Ovary (tissue), 3 donors: ENCODE measurements around the gene DIS3L2.

Experiments used
- CTCF ChIP-seq, 3 donors: fragments of 450-650 bp in 2 of 3; fragments of 200-600 bp in 1 of 3; IDR thresholded peaks; one replicate each; pipeline versions ENCODE4 v1.5.1 to v1.8.0; 2016 to 2022; ENCODE audit warnings: antibody characterized with exemption in 3 of 3, mild to moderate bottlenecking in 1 of 3
- EP300 ChIP-seq: sonication (generic); formaldehyde crosslinking; IDR thresholded peaks from one replicate; pipeline ENCODE4 v1.6.1; 2017; ENCODE audit warnings: antibody characterized with exemption
- POLR2A ChIP-seq: fragments of 450-650 bp; IDR thresholded peaks from one replicate; pipeline ENCODE4 v1.6.1; 2017; ENCODE audit warnings: antibody characterized with exemption, mild to moderate bottlenecking, moderate library complexity
- donor health status: DM: no; HTN: no; CAD: no.

DNA sequence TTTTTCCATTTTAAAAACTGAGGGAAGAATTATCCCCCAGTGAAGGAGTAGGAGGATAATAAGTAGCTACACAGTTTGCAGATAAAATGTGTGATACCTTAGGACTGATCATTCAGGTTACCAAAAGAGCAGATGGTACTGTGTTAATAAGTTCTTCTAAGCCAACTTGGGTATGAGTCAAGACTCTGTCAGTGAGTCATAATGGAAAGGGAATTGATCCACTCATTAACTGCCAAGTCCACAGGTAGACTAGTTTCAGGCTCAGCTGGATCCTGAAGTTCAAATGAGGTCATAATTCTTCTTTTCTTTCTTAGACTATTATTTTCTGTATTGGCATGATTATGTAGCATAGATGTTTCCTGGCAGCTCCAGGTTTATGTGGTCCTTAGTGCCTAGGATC lies 274.7 kb downstream of the DIS3L2 start:
- TF ChIP-seq CTCF (IDR thresholded peaks at IDR 0.05) (no peak), EP300 (no peak), POLR2A (no peak)
